ENCODE results near the gene CKS1B.

Gene CKS1B

GRCh38 chr1:154957091-154957657 lies 17.3 kb upstream of the CKS1B start:
- H4K20me1 ChIP-seq (ENCODE audit: insufficient read depth, low read length): peaks cover 7% of the 10 kb centered on the region; the same call in 1 of the 2 replicates
- H3K9me3 ChIP-seq (ENCODE audit: insufficient read depth, low read length): no peaks in the 10 kb centered on the region
- H3K4me3 ChIP-seq (ENCODE audit: low read length): no peak overlapping the region
- H3K4me2 ChIP-seq (ENCODE audit: low read length): no peak overlapping the region
- H3K9ac ChIP-seq (ENCODE audit: low read length): no peak overlapping the region
- H3K36me3 ChIP-seq (replicated peaks; ENCODE audit: low read depth, low read length): peaks cover 11% of the 10 kb centered on the region
- H3K27ac ChIP-seq (ENCODE audit: low read length): no peak overlapping the region
- H3K4me1 ChIP-seq (ENCODE audit: low read length): peaks cover 31% of the 10 kb centered on the region
- TF ChIP-seq CTCF (IDR thresholded peaks at IDR 0.05; ENCODE audit: low read depth, low read length) (no peak), EZH2phosphoT487 (IDR thresholded peaks at IDR 0.05; ENCODE audit: low read depth) (no peak)
- peaks cover 21% of the 10 kb centered on the region for H3K79me2 ChIP-seq (ENCODE audit: low read length)
- no peak overlapping the region for H2AFZ ChIP-seq (ENCODE audit: low read depth, low read length)
- no peaks in the 10 kb centered on the region for H3K27me3 ChIP-seq (ENCODE audit: low read depth, low read length)

DNA sequence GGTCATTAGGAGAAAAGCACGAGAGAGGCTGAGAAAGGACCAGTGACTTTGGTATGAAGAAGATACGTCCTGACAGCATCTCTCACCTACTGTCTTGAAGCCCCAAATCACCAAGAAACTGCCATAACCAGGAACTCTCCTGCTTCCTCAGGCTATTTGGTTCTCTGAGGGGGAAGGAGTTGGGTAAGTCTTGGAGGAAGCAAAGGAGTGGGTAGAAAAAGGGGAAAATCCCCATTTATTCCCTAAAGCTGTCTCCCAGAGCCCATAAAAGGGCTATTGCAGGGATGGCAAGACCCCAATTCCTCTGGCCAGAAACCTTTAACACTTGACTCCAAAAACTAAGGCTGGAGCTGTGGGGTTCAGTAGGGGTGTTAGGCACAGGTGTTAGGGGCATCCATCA lies 16.4 kb upstream of the CKS1B start:
- H2AFZ ChIP-seq (ENCODE audit: low read depth, low read length): no peak overlapping the region
- no peak for TF ChIP-seq EZH2phosphoT487 (IDR thresholded peaks at IDR 0.05; ENCODE audit: low read depth)
- no peak for TF ChIP-seq CTCF (IDR thresholded peaks at IDR 0.05; ENCODE audit: low read depth, low read length)
- no peak overlapping the region for H3K4me3 ChIP-seq (ENCODE audit: low read length)
- no peak overlapping the region for H3K9ac ChIP-seq (ENCODE audit: low read length)
- H3K9me3 ChIP-seq (ENCODE audit: insufficient read depth, low read length): no peaks in the 10 kb centered on the region
- H4K20me1 ChIP-seq (ENCODE audit: insufficient read depth, low read length): peaks cover 7% of the 10 kb centered on the region; the same call in 1 of the 2 replicates
- H3K4me2 ChIP-seq (ENCODE audit: low read length): no peak overlapping the region
- H3K79me2 ChIP-seq (ENCODE audit: low read length): peaks cover 29% of the 10 kb centered on the region
- no peaks in the 10 kb centered on the region for H3K27me3 ChIP-seq (ENCODE audit: low read depth, low read length)
- peak overlapping the region; percentile 21 for H3K27ac ChIP-seq (ENCODE audit: low read length)
- peaks cover 11% of the 10 kb centered on the region for H3K36me3 ChIP-seq (replicated peaks; ENCODE audit: low read depth, low read length)
- peaks cover 39% of the 10 kb centered on the region for H3K4me1 ChIP-seq (ENCODE audit: low read length)

- Histone ChIP-seq H2AFZ (ENCODE audit: low read depth, low read length) (no peak overlapping the region), H3K27me3 (ENCODE audit: low read depth, low read length) (no peaks in the 10 kb centered on the region), H3K36me3 (replicated peaks; ENCODE audit: low read depth, low read length) (peaks cover 15% of the 10 kb centered on the region), H4K20me1 (ENCODE audit: insufficient read depth, low read length) (peaks cover 7% of the 10 kb centered on the region; the same call in 1 of the 2 replicates), H3K4me2 (ENCODE audit: low read length) (no peak overlapping the region), H3K9me3 (ENCODE audit: insufficient read depth, low read length) (no peaks in the 10 kb centered on the region), H3K79me2 (ENCODE audit: low read length) (peaks cover 31% of the 10 kb centered on the region), H3K4me1 (ENCODE audit: low read length) (peaks cover 40% of the 10 kb centered on the region), H3K4me3 (ENCODE audit: low read length) (no peak overlapping the region), H3K9ac (ENCODE audit: low read length) (no peak overlapping the region), H3K27ac (ENCODE audit: low read length) (no peak overlapping the region)
- no peak for TF ChIP-seq EZH2phosphoT487 (IDR thresholded peaks at IDR 0.05; ENCODE audit: low read depth)
- no peak for TF ChIP-seq CTCF (IDR thresholded peaks at IDR 0.05; ENCODE audit: low read depth, low read length)
These were observed 15.6 kb upstream of the CKS1B start for GRCh38 chr1:154958681-154959425.

DNA sequence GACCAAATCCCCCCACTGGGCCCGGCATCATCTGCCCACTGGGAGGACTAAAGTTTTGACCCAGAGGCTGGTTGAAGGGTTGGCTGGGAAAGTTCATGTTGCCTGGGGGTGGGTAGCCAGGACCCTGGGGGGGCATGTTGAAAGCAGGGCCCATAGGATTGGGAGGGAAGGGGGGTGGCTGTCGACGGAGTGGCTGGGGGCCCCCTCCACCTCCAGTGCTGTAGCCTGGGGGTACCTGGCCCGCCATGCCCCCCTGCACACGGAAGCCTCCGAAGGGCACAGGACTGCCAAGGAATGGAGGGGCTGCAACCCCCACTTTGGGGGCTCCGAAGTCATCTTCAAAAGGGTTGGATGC lies 15.1 kb upstream of the CKS1B start:
- Histone ChIP-seq H3K36me3 (replicated peaks; ENCODE audit: low read depth, low read length) (peaks cover 15% of the 10 kb centered on the region), H3K9me3 (ENCODE audit: insufficient read depth, low read length) (no peaks in the 10 kb centered on the region), H3K27me3 (ENCODE audit: low read depth, low read length) (no peaks in the 10 kb centered on the region), H3K4me3 (ENCODE audit: low read length) (no peak overlapping the region), H4K20me1 (ENCODE audit: insufficient read depth, low read length) (peaks cover 7% of the 10 kb centered on the region; the same call in 1 of the 2 replicates), H3K4me2 (ENCODE audit: low read length) (no peak overlapping the region), H3K9ac (ENCODE audit: low read length) (no peak overlapping the region), H2AFZ (ENCODE audit: low read depth, low read length) (no peak overlapping the region), H3K4me1 (ENCODE audit: low read length) (peaks cover 40% of the 10 kb centered on the region), H3K79me2 (ENCODE audit: low read length) (peaks cover 31% of the 10 kb centered on the region), H3K27ac (ENCODE audit: low read length) (no peak overlapping the region)
- TF ChIP-seq EZH2phosphoT487 (IDR thresholded peaks at IDR 0.05; ENCODE audit: low read depth) (no peak), CTCF (IDR thresholded peaks at IDR 0.05; ENCODE audit: low read depth, low read length) (no peak)
